ENCODE results near the gene PLCB2. TPM values are rescaled to one million over a fixed set of nuclear protein-coding genes. Genes with fewer than 3 reads are reported as not detected.

Gene PLCB2
- total and polyA plus RNA-seq, 4 experiments from 2014 or later, result 22.6 to 219 (median 124) TPM

- DNase-seq, result no peak
- Mint-ChIP-seq H3K9me3 (no peaks in the 10 kb centered on the region), H3K27me3 (no peaks in the 10 kb centered on the region), H3K4me1 (peaks cover 0 to 4% (median 0%) of the 10 kb centered on the region in 4 donors), H3K4me3 (no peak overlapping the region), H3K36me3 (no peaks in the 10 kb centered on the region), H3K27ac (peak overlapping the region in 2 of 7 donors; percentile 38 to 72)
- Histone ChIP-seq H3K4me3 (ENCODE audit: low read length in 2 of 2) (no peak overlapping the region), H3K27ac (ENCODE audit: low read depth, low read length) (no peak overlapping the region), H3K36me3 (ENCODE audit: insufficient read depth, low read length) (no peaks in the 10 kb centered on the region), H3K9me3 (ENCODE audit: control insufficient read depth in 1 of 2, low read length in 2 of 2) (no peaks in the 10 kb centered on the region), H3K4me1 (ENCODE audit: insufficient read depth, low read length) (no peaks in the 10 kb centered on the region), H3K27me3 (ENCODE audit: insufficient read depth, low read length) (no peaks in the 10 kb centered on the region)
- POLR2A ChIA-PET (ENCODE audit: partially characterized antibody), result interaction anchor here (0.6 kb wide), 1 partner anchor 220 kb away, joined by 3 read pairs; no protein-coding TSS in a partner anchor
- intact Hi-C loops (cut with micrococcal nuclease), result no loop called here
- CTCF ChIA-PET (ENCODE audit: partially characterized antibody), result interaction anchor here (1.2 to 14.0 kb wide), 3 partner anchors 9 to 53 kb away, joined by 5 to 331 read pairs (median 8); no protein-coding TSS in a partner anchor
These were observed 40.1 kb downstream of the PLCB2 start for GRCh38 chr15:40267670-40268069.

DNA sequence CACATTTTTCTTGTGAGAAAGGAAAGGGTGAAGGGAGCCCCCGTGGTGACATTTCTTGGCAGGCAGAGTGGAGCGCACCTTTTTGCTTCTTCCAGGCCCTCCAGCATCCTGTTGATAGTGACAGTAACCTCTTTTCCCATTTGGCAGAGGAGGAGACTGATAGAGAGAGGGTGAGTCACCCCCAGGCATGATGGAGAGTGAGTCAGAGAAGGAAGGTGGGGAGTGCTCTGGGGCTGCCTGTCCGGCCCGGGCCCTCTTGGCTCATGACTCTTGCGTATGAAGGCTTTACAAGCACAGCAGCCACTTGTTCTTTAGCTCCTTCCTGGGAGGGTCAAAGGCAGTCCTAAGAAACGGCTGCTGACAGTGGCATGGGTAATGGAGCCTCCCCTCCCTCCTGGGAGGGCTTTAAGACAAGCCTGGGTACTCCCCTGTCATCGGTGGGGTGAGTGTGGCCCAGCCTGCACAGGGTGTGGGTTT, 40.9 kb downstream of the PLCB2 start:
- no peaks in the 10 kb centered on the region for H3K36me3 Mint-ChIP-seq
- no peaks in the 10 kb centered on the region for H3K27me3 Mint-ChIP-seq
- POLR2A ChIA-PET (ENCODE audit: partially characterized antibody), result no interaction called here

DNA sequence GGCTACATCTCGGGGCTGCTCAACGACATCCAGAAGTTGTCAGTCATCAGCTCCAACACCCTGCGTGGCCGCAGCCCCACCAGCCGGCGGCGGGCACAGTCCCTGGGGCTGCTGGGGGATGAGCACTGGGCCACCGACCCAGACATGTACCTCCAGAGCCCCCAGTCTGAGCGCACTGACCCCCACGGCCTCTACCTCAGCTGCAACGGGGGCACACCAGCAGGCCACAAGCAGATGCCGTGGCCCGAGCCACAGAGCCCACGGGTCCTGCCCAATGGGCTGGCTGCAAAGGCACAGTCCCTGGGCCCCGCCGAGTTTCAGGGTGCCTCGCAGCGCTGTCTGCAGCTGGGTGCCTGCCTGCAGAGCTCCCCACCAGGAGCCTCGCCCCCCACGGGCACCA, 41.9 kb downstream of the PLCB2 start:
- Mint-ChIP-seq H3K27me3 (no peaks in the 10 kb centered on the region), H3K9me3 (peaks cover 0 to 2% (median 0%) of the 10 kb centered on the region in 8 donors), H3K36me3 (no peaks in the 10 kb centered on the region), H3K4me1 (peaks cover 0 to 4% (median 0%) of the 10 kb centered on the region in 4 donors), H3K4me3 (no peak overlapping the region), H3K27ac (no peak overlapping the region)
- DNase-seq, result no peak
- H3K4me3 ChIP-seq (ENCODE audit: low read length in 2 of 2), result no peak overlapping the region
- no peaks in the 10 kb centered on the region for H3K4me1 ChIP-seq (ENCODE audit: insufficient read depth, low read length)
- CTCF ChIA-PET (ENCODE audit: partially characterized antibody), result interaction anchor here (0.7 to 4.8 kb wide), 2 partner anchors 9 to 10 kb away, joined by 3 to 30 read pairs; no protein-coding TSS in a partner anchor
- no peaks in the 10 kb centered on the region for H3K9me3 ChIP-seq (ENCODE audit: control insufficient read depth in 1 of 2, low read length in 2 of 2)
- H3K27ac ChIP-seq (ENCODE audit: low read depth, low read length), result no peak overlapping the region
- POLR2A ChIA-PET (ENCODE audit: partially characterized antibody), result no interaction called here
- intact Hi-C loops (cut with micrococcal nuclease), result no loop called here
- no peaks in the 10 kb centered on the region for H3K36me3 ChIP-seq (ENCODE audit: insufficient read depth, low read length)
- no peaks in the 10 kb centered on the region for H3K27me3 ChIP-seq (ENCODE audit: insufficient read depth, low read length)

More for the DNA sequence above, 40.9 kb downstream of the PLCB2 start:
- no peaks in the 10 kb centered on the region for H3K27me3 ChIP-seq (ENCODE audit: insufficient read depth, low read length)
- Mint-ChIP-seq H3K27ac (no peak overlapping the region), H3K9me3 (peaks cover 0 to 2% (median 0%) of the 10 kb centered on the region in 8 donors), H3K4me1 (peaks cover 0 to 4% (median 0%) of the 10 kb centered on the region in 4 donors), H3K4me3 (no peak overlapping the region)
- H3K36me3 ChIP-seq (ENCODE audit: insufficient read depth, low read length), result no peaks in the 10 kb centered on the region
- intact Hi-C loops (cut with micrococcal nuclease), result no loop called here
- no peaks in the 10 kb centered on the region for H3K9me3 ChIP-seq (ENCODE audit: control insufficient read depth in 1 of 2, low read length in 2 of 2)
- no peak for DNase-seq
- H3K4me1 ChIP-seq (ENCODE audit: insufficient read depth, low read length), result no peaks in the 10 kb centered on the region
- no peak overlapping the region for H3K27ac ChIP-seq (ENCODE audit: low read depth, low read length)
- CTCF ChIA-PET (ENCODE audit: partially characterized antibody), result interaction anchor here (1.2 to 14.0 kb wide), 3 partner anchors 10 to 52 kb away, joined by 5 to 331 read pairs (median 8); no protein-coding TSS in a partner anchor
- no peak overlapping the region for H3K4me3 ChIP-seq (ENCODE audit: low read length in 2 of 2)

DNA sequence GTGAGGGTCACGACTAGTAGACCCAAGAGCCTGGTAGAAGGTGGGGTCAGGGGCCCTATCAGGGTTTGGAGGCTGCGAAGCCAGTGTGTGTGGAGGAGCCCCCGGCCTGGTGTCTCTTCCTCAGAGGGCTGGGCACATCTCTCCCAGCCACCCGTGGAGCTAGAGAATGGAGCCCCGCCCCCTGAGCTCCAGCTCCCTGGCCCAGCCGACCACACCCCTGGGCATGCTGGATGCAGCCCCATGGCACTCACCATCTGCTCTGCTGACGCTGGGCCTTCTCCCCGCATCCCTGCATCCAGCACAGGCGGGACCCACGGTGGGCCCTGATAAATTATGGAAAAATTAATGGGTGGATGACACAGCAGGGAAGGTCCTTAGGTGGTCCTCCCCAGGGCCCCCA, 42.4 kb downstream of the PLCB2 start:
- no peaks in the 10 kb centered on the region for H3K27me3 ChIP-seq (ENCODE audit: insufficient read depth, low read length)
- Mint-ChIP-seq H3K36me3 (no peaks in the 10 kb centered on the region), H3K27me3 (no peaks in the 10 kb centered on the region), H3K27ac (no peak overlapping the region), H3K4me1 (peaks cover 0 to 3% (median 0%) of the 10 kb centered on the region in 4 donors), H3K9me3 (peaks cover 0 to 2% (median 0%) of the 10 kb centered on the region in 8 donors), H3K4me3 (no peak overlapping the region)
- POLR2A ChIA-PET (ENCODE audit: partially characterized antibody), result no interaction called here
- no peak overlapping the region for H3K27ac ChIP-seq (ENCODE audit: low read depth, low read length)
- H3K9me3 ChIP-seq (ENCODE audit: control insufficient read depth in 1 of 2, low read length in 2 of 2), result no peaks in the 10 kb centered on the region
- CTCF ChIA-PET (ENCODE audit: partially characterized antibody), result interaction anchor here (0.7 to 4.8 kb wide), 2 partner anchors 9 to 10 kb away, joined by 3 to 30 read pairs; no protein-coding TSS in a partner anchor
- no peaks in the 10 kb centered on the region for H3K36me3 ChIP-seq (ENCODE audit: insufficient read depth, low read length)
- intact Hi-C loops (cut with micrococcal nuclease), result no loop called here
- DNase-seq, result no peak
- no peaks in the 10 kb centered on the region for H3K4me1 ChIP-seq (ENCODE audit: insufficient read depth, low read length)
- no peak overlapping the region for H3K4me3 ChIP-seq (ENCODE audit: low read length in 2 of 2)

DNA sequence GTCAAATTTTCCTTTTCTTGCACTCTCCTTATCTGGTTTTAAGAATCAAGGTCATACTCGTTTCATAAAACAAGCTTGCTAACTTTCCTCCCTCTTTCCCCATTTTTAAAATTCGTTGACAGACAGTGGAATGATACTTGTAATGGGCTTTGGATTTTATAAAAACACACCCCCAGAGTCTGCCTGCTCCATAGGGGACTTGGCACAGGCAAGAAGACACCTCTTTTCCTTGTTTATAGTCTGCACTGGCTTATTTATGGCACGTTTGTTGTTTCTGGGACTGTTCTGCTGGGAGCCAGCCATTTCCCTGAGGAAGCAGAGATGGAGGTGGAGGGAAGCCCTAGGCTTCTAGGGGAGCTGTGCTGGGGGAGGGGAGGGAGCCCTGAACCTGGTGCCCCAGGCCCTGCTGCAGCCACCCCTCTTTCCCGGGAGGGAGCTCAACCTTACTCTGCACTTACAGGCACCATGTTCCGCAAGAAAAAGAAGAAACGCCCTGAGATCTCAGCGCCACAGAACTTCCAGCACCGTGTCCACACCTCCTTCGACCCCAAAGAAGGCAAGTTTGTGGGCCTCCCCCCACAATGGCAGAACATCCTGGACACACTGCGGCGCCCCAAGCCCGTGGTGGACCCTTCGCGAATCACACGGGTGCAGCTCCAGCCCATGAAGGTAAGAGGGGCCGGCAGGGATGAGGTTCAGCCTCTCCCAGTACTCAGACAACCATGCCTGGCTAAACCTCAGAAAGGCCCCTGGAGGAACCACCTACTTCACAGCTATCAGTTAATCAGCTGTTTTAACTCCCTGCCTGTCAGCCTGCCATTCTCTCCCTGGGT, 43.2 kb downstream of the PLCB2 start:
- H3K9me3 ChIP-seq (ENCODE audit: control insufficient read depth in 1 of 2, low read length in 2 of 2), result no peaks in the 10 kb centered on the region
- Mint-ChIP-seq H3K36me3 (no peaks in the 10 kb centered on the region), H3K9me3 (peaks cover 0 to 2% (median 0%) of the 10 kb centered on the region in 8 donors), H3K27me3 (no peaks in the 10 kb centered on the region), H3K4me1 (no peaks in the 10 kb centered on the region), H3K4me3 (no peak overlapping the region), H3K27ac (no peak overlapping the region)
- H3K4me3 ChIP-seq (ENCODE audit: low read length in 2 of 2), result no peak overlapping the region
- no peaks in the 10 kb centered on the region for H3K27me3 ChIP-seq (ENCODE audit: insufficient read depth, low read length)
- no peak overlapping the region for H3K27ac ChIP-seq (ENCODE audit: low read depth, low read length)
- no peaks in the 10 kb centered on the region for H3K4me1 ChIP-seq (ENCODE audit: insufficient read depth, low read length)
- H3K36me3 ChIP-seq (ENCODE audit: insufficient read depth, low read length), result no peaks in the 10 kb centered on the region
- ChIA-PET POLR2A (ENCODE audit: partially characterized antibody) (no interaction called here), CTCF (ENCODE audit: partially characterized antibody) (interaction anchor here (1.1 to 4.8 kb wide), 2 partner anchors 8 to 10 kb away, joined by 4 to 30 read pairs; no protein-coding TSS in a partner anchor)
- intact Hi-C loops (cut with micrococcal nuclease), result no loop called here
- DNase-seq, result no peak

DNA sequence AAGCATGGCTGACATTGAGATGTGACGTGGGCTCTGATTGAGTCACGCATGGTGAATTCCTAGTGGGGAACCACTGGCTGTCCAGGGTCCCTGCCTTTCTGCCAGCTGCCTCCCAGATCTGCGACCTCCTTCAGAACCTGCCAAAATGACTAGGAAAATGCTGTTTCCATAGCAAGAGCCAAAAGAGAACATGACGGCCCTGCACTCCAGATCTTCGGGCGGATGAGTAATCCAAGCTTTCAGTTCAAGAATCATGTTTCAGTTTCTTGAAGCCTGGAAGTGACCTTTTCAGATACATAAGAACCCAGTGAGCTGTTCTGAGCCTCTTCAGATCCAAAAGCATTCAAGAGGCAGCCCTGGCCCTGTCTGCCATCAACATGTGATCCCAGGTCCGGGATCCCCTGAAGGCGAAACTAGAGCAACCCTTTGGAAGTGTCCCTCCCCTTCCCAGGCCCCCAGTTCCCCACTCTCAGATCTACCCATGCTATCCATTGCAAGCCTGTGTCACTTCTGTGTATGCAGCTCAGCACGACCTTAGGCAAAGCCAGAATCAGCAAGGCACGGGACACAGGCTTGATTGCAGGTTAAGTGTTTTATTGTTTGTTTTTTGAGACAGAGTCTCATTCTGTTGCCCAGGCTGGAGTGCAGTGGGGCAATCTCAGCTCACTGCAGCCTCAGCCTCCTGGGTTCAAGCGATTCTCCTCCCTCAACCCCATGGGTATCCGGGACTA, 44.5 kb downstream of the PLCB2 start:
- H3K4me1 ChIP-seq (ENCODE audit: insufficient read depth, low read length), result no peaks in the 10 kb centered on the region
- peaks cover 0 to 2% (median 0%) of the 10 kb centered on the region in 8 donors for H3K9me3 Mint-ChIP-seq
- peaks cover 0 to 2% of the 10 kb centered on the region in 2 donors for H3K27me3 Mint-ChIP-seq
- DNase-seq, result no peak
- no peak overlapping the region for H3K4me3 Mint-ChIP-seq
- H3K4me1 Mint-ChIP-seq, result no peaks in the 10 kb centered on the region
- no peak overlapping the region for H3K4me3 ChIP-seq (ENCODE audit: low read length in 2 of 2)
- intact Hi-C loops (cut with micrococcal nuclease), result no loop called here
- ChIA-PET CTCF (ENCODE audit: partially characterized antibody) (interaction anchor here (1.7 to 4.8 kb wide), 2 partner anchors 11 to 218 kb away, joined by 4 to 30 read pairs; no protein-coding TSS in a partner anchor), POLR2A (ENCODE audit: partially characterized antibody) (no interaction called here)
- no peak overlapping the region for H3K27ac Mint-ChIP-seq
- H3K27ac ChIP-seq (ENCODE audit: low read depth, low read length), result no peak overlapping the region
- no peaks in the 10 kb centered on the region for H3K36me3 Mint-ChIP-seq
- no peaks in the 10 kb centered on the region for H3K9me3 ChIP-seq (ENCODE audit: control insufficient read depth in 1 of 2, low read length in 2 of 2)
- no peaks in the 10 kb centered on the region for H3K27me3 ChIP-seq (ENCODE audit: insufficient read depth, low read length)
- no peaks in the 10 kb centered on the region for H3K36me3 ChIP-seq (ENCODE audit: insufficient read depth, low read length)

DNA sequence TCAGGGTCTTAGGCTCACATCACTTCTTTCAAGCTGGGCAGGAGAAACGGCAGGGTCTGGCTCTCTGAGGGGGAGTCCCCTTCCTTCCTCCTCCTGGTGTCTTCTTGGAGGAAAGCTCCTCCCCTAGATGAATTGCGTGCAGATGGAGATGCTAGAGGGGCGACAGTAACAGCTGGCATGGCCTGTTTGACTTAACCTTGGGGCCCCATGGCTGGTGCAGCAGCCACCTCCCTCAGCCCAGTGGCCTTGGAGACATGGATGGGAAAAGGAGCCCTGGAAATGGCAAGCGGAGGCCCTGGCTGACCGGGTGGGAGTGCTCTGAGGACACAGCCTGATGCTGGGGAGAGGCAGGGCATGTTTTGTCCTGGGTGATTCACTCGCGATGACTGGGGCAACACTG, 48.7 kb downstream of the PLCB2 start:
- DNase-seq, result no peak
- no peaks in the 10 kb centered on the region for H3K36me3 Mint-ChIP-seq
- peaks cover 0 to 9% (median 2%) of the 10 kb centered on the region in 4 donors for H3K4me1 Mint-ChIP-seq
- Histone ChIP-seq H3K27me3 (ENCODE audit: insufficient read depth, low read length) (no peaks in the 10 kb centered on the region), H3K9me3 (ENCODE audit: control insufficient read depth in 1 of 2, low read length in 2 of 2) (no peaks in the 10 kb centered on the region), H3K4me1 (ENCODE audit: insufficient read depth, low read length) (no peaks in the 10 kb centered on the region), H3K36me3 (ENCODE audit: insufficient read depth, low read length) (no peaks in the 10 kb centered on the region), H3K4me3 (ENCODE audit: low read length in 2 of 2) (no peak overlapping the region), H3K27ac (ENCODE audit: low read depth, low read length) (no peak overlapping the region)
- no peak overlapping the region for H3K27ac Mint-ChIP-seq
- ChIA-PET CTCF (ENCODE audit: partially characterized antibody) (interaction anchor here (1.1 to 1.2 kb wide), 2 partner anchors 20 to 42 kb away, joined by 3 to 4 read pairs; no protein-coding TSS in a partner anchor), POLR2A (ENCODE audit: partially characterized antibody) (no interaction called here)
- intact Hi-C loops (cut with micrococcal nuclease), result no loop called here
- H3K4me3 Mint-ChIP-seq, result no peak overlapping the region
- H3K27me3 Mint-ChIP-seq, result peaks cover 5% of the 10 kb centered on the region in 2 donors
- peaks cover 0 to 2% (median 0%) of the 10 kb centered on the region in 8 donors for H3K9me3 Mint-ChIP-seq

All from CD4-positive, alpha-beta memory T cell (primary cell).